Stimulated activated CD4-positive, alpha-beta T cell treated with anti-CD3 and anti-CD28 coated beads, Interleukin-1b, Interleukin-23, amount 100 ng/mL, for 1 hour (primary cell): Measurements from ENCODE around the gene PLAAT4.
"Not testable (repeated sequence)": the region's sequence is repeated elsewhere in the genome, so short reads cannot be mapped to it uniquely, and the experiment has no call there.

Experiments used
- DNase-seq, 2 donors: peaks; one replicate each; pipeline ENCODE4 v3.0.0-alpha.2; 2020; ENCODE audit warnings: low read depth in 2 of 2

The PLAAT4 gene

DNA sequence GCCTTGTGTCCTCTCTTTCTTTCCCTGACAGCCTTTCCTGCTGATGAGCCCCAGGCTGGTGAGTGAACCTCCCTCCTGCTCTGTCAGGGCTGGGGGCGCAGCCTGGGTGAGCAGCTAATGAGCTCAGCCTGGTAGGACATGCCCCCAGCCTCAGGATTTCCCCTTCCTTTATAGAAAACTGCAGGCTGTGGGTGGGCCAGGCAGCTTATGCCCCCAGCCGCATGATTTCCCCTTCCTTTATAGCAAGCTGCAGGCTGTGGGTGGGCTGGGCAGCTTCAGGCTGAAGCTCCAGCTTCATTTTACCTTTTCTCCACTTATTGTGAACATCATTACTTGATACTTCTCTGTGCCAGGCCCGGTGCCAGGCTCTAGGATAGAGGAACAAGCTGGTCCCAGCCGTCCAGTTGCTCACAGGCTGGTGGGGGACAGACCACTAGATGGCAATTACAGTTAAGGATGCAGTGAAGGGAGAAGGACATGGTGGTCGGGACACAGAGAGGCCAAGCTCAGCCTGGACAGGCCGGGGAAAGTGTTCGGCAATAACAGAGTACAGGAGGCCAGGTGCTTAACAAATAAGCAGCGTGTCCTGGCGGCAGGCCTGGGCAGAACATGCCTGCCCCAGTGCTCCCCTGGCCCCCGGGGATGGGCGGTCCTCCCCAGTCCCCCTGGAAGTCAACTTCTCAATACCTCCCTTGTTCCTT, 25.4 kb upstream of the PLAAT4 start:
- no peak for DNase-seq

- no peak for DNase-seq
These were observed 23.8 kb upstream of the PLAAT4 start for GRCh38 chr11:63512816-63513215.

- no peak for DNase-seq
These were observed 20.5 kb upstream of the PLAAT4 start for GRCh38 chr11:63516109-63516508.

DNA sequence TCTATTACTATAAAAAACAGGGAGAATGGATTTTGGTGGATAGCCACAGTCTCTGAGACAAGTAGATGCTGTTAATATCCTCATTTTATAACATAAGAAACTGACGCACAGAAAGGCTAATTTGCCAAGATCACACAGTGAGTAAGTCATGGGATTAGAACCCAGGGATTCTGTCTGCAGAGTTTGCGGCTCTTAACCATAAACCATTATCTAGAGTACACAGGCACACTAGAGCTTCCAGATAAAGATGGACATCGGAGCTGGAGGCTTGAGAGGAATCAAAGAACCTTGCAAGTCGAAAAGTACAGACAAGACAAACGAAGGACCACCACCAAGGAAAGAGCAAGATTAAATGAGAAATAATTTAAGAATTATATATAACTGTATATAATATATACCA, 19.5 kb upstream of the PLAAT4 start:
- no peak for DNase-seq

GRCh38 chr11:63518548-63518947, 18.1 kb upstream of the PLAAT4 start:
- no peak for DNase-seq

DNA sequence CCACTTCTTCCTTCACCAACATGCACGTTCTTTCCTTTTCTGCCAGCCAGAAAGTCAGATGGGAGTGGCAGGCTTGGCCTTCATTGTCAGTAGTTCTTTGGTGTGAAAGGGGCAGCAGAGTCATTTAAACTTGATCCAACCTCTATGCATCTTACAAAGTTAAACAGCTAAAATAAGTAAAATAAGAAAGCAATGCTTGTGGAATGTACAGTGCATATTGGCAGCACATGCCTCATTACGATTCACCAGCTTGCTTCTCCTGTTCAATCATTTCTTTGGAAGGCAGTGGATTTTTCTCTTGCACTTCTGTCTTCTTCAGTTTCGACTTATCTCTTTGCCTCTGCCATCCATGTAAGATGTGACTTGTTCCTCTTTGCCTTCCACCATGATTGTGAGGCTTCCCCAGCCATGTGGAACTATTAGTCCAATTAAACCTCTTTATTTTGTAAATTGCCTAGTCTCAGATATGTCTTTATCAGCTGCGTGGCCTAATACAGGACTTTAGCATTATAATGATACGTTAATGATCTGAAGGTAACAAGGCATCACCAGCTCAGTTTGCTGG, 15.9 kb upstream of the PLAAT4 start:
- DNase-seq: no peak

DNA sequence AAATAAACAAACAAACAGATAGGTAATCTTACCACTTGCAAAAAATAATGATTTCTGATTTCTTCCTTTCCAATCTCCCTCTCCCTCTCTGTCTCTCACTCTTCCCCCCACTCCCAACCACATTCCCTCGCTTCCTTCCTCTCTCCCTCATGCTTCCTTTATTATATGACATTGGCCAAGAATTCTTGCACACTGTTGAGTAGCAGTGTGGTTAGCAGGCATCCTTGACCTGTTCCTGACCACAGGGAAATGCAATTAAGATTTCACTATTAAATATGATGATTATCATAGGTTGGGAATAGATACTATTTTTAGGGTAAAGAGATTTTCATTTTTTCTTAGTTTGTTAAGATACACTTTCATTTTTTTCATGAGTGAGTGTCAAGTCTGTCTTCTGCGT, 14.7 kb upstream of the PLAAT4 start:
- DNase-seq: no peak

DNA sequence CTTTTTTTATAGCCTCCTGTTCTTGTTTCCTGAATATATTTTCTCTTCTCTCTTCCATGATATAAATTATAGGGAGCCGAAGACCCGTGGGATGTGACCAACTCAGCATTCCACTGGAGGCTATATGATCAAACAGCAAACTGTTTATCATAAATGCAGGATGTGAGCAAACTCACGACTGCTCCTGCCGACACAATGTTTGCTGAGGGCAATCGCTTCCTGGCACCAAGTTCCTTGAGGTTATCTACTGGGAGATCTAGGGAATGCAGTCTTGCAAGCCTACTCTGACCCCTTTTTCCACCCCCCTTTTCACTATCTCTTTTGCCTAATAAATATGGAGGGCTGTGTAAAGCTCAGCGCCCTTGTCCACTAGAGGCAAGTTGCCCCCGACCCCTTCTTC, 13.5 kb upstream of the PLAAT4 start:
- no peak for DNase-seq

DNA sequence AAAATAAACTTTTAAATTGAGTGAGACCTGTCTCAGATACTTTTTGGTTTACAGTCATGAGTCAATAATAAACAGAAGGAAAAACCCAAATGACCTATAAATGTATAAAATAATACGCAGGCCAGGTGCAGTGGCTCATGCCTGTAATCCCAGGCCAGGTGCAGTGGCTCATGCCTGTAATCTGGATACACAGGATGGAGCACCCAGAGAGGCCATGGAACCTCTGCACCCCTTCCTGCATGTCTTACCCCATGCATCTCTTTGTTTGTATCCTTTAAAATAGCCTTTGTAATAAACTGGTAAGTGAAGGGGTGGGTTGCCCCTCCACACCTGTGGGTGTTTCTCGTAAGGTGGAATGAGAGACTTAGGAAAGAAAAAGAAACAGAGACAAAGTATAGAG, 8.9 kb upstream of the PLAAT4 start:
- DNase-seq: no peak

DNA sequence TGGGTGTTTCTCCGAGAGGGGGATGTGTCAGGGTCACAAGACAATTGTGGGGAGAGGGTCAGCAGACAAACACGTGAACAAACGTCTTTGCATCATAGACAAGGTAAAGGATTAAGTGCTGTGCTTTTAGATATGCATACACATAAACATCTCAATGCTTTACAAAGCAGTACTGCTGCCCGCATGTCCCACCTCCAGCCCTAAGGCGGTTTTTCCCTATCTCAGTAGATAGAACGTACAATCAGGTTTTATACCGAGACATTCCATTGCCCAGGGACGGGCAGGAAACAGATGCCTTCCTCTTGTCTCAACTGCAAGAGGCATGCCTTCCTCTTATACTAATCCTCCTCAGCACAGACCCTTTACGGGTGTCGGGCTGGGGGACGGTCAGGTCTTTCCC, 8.5 kb upstream of the PLAAT4 start:
- not testable (repeated sequence) for DNase-seq

DNA sequence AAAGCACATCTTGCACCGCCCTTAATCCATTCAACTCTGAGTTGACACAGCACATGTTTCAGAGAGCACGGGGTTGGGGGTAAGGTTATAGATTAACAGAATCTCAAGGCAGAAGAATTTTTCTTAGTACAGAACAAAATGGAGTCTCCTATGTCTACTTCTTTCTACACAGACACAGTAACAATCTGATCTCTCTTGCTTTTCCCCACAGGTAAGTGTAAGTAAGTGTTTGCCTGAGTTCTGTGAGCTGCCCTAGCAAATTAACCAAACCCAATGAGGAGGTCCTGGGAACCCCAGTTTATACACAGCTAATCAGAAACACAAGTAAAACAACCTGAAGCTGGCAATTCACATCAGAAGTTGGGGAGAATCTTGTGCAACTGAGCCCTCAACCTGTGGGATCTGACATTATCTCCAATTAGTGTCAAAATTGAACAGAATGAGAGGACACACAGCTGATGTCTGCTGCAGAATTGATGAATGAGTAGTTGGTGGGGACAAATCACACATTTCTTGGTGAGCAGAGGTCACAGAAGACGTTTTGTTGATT, 7.8 kb upstream of the PLAAT4 start:
- DNase-seq: not testable (repeated sequence)

- DNase-seq: not testable (repeated sequence)
These were observed 7.2 kb upstream of the PLAAT4 start for GRCh38 chr11:63529373-63529772.

DNA sequence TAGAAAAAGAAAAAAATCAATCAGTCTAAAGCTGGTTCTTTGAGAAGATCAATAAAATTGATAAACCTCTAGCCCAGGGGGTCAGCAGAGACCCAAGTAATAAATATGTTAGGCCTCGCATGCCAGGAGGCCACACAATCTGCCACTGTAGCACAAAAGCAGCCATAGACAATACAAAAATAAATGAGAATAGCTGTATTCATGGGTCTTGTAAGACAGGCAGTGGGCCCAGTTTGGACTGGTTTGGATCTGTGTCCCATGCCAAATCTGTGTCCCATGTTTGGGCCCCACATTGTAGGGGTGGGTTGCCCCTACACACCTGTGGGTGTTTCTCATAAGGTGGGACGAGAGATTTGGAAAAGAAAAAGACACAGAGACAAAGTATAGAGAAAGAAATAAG, 6.6 kb upstream of the PLAAT4 start:
- DNase-seq: no peak

- DNase-seq: not testable (repeated sequence)
These were observed 5.4 kb upstream of the PLAAT4 start for GRCh38 chr11:63531074-63531792.

DNA sequence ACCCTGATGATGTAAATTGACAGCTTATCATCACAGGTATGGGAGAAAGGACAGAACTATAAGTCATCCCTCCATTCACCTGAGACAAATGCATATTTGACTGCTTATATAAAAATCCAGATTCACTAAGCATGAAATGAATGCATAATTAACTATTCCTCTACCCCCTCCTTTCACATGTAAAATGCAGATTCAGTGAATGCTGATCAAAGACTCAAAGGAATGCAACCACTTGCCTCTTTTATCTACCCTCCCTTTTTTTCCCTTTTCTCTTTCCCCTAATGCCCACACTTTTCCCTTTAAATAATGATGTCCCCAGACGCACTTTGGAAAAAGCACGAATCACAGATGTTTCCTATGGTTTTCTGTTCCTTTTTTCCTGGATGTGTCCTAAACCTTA, 4.5 kb upstream of the PLAAT4 start:
- DNase-seq: no peak

GRCh38 chr11:63532799-63533475, 3.7 kb upstream of the PLAAT4 start:
- DNase-seq: no peak

DNA sequence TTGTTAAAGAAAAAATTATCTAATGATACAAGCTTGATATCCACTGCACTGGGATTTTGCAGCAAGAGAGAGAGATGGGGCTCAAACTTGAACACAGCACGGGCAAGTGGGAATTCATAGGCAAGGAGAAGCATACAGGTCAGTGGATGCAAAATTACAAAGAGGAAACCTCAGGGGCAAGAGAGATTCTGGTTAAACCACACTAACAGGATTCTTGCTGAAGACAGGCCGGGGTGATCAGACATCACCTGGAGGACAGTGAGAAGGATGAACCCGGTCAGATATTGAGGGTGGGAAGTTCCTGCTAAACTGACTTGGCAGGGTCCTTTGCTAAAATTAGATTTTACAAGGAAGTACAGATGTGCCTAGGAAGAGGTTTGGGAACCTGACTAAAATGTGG, 2.5 kb upstream of the PLAAT4 start:
- DNase-seq: no peak

GRCh38 chr11:63534895-63535461, 1.6 kb upstream of the PLAAT4 start:
- DNase-seq: no peak

GRCh38 chr11:63535734-63536133, 874 bp upstream of the PLAAT4 start:
- DNase-seq: no peak

DNA sequence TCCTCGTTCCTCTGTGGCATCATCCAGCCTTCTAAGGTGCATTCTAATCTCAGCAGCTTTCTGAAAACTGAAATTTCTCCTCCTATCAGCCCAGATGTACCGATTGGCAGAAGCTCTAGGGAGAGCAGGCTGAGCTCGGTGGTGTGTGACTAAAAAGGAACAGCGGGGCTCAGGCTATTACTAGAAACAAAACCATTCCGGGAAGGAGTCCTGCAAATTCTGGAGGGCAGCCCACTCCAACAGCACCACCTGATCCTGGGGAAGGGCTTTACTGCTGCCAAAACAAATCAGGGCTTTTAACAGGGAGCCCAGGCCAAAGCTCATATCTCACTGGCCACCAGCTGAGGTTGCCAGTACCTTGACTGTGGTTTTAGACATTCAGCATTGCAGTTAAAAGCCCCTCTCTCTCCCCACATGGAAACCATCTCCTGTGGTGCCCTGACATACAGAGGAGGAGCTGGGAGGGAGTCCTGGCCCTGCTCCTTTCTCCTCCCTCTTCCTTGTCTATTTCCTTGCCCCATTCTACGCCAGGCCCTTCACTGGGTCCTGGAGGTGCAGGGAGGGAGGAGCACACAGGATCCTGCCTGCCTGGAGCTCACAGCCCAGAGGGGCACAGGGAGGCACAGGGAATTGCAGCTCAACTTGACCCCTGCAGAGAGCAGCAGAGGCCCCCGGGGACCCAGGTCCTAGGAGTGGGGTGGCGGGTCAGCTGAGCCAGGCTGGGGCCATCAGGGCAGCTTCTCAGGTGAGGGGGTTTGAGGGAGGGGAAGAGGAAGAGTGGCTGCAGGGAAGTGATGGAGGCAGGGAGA, 889 bp downstream of the PLAAT4 start:
- DNase-seq: no peak

- DNase-seq: not testable (repeated sequence)
These were observed 5.9 kb downstream of the PLAAT4 start for GRCh38 chr11:63542506-63542905.
